ENCODE results near the gene SMARCD2.

DNA sequence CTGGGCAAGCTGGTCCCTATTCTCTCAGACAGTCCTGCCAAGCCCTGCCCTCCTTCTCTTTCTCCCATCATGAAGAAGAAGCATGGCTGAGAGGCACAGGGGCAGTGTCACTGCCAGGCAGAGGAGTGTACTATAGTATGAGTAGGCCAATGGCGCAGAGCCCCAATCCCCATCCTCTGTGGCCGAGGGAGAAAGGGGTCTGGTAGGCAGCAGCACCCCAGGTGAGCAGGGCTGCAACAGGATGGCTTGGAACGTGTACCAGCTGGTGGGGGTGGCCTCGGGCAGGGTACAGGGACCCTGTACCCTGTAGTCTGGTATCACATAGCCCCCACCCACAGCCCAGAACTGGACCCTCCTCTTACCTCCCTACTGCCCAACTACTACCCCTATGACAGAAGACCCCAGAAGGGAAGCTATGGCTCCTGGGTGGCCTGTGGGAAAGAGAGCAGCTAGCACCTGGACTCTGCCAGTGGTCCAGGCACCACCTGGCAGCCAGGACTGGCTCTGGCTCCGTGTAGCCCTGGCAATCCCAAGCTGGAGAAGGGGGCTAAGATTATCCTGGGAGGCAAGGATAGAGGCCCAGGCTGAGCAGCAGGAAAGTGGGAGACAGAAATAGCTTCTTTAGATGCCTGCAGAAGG, 4.4 kb downstream of the SMARCD2 start:
- TF ChIP-seq POLR2AphosphoS5 (IDR thresholded peaks at IDR 0.05; ENCODE audit: low read depth, low read length): no peak
- no peak for TF ChIP-seq POLR2A (IDR thresholded peaks at IDR 0.05; ENCODE audit: low read depth, low read length)

Measured in GM12892 (cell line).